Breast epithelium (tissue), 3 donors: ENCODE data around the gene PURB. TPM values are rescaled to one million over a fixed set of nuclear protein-coding genes. Genes with fewer than 3 reads are reported as not detected.

Source experiments
- total RNA-seq, 3 donors: library from RNA; depleted of rRNA; stranded (reverse); fragments of >200 nt; gene quantifications; one replicate each; pipeline ENCODE4 v1.1.0, GENCODE V29; 2016

The PURB gene
- total RNA-seq, 3 donors from 2014 or later = 22.7 to 27.2 (median 24.9) TPM

Other genes starting within 250 kb of the PURB start
- gene ZMIZ2, start 136.7 kb downstream of the PURB start, total RNA-seq = 10 to 100 TPM; 12.5 to 30.1 (median 23.6) TPM
- gene PPIA, start 88.8 kb downstream of the PURB start, total RNA-seq = 1,000 to 10,000 TPM; 1,127 to 1,313 (median 1,259) TPM
- 100 to 1,000 TPM; 110 to 140 (median 115) TPM for gene H2AZ2, start 37.4 kb downstream of the PURB start, total RNA-seq
- 1 to 10 TPM; 2.0 to 2.9 (median 2.2) TPM for gene MYO1G, start 93.5 kb upstream of the PURB start, total RNA-seq
- gene CCM2, start 114.7 kb upstream of the PURB start, total RNA-seq = 10 to 100 TPM; 32.3 to 45.3 (median 35.4) TPM
- gene NACAD, start 203.4 kb upstream of the PURB start, total RNA-seq = 1 to 10 TPM; 1.2 to 7.5 (median 3.2) TPM
- 10 to 100 TPM; 37.9 to 63.8 (median 62.3) TPM for gene TBRG4, start 226.2 kb upstream of the PURB start, total RNA-seq